Right lobe of liver (tissue), 6 donors: ENCODE measurements around the gene ZC2HC1C. TPM values are rescaled to one million over a fixed set of nuclear protein-coding genes. Genes with fewer than 3 reads are reported as not detected.

Experiments
- ATAC-seq, 4 donors: fragments of 200-7000 bp; cut with Tn5 transposase; one replicate each; pipeline ENCODE4 v1.9.1; 2020; ENCODE audit warnings: mild to moderate bottlenecking in 4 of 4, moderate library complexity in 4 of 4
- DNase-seq, 3 donors: peaks; one replicate each; pipeline ENCODE4 v3.0.0-alpha.2; 2020
- H3K27ac ChIP-seq, 3 donors: fragments of 200-600 bp; one replicate each; pipeline ENCODE4 v1.8.0; 2022
- H3K27me3 ChIP-seq, 2 donors: fragments of 200-600 bp; one replicate each; pipeline ENCODE4 v1.8.0; 2022
- H3K36me3 ChIP-seq, 4 donors: fragments of 200-600 bp; sonication (generic) in 1 of 4; one replicate each; pipeline versions ENCODE4 v1.5.1 to v1.8.0; 2017 to 2022; ENCODE audit warnings: control low read depth in 1 of 4
- H3K4me1 ChIP-seq, 4 donors: fragments of 200-600 bp; sonication (generic) in 1 of 4; one replicate each; pipeline versions ENCODE4 v1.5.1 to v1.8.0; 2017 to 2022; ENCODE audit warnings: control low read depth in 1 of 4
- H3K4me3 ChIP-seq, 3 donors: fragments of 200-600 bp; one replicate each; pipeline ENCODE4 v1.8.0; 2022
- H3K9me3 ChIP-seq, 4 donors: fragments of 200-600 bp; sonication (generic) in 1 of 4; one replicate each; pipeline versions ENCODE4 v1.5.1 to v1.8.0; 2017 to 2022; ENCODE audit warnings: control low read depth in 1 of 4
- CTCF ChIP-seq, 4 donors: fragments of 200-600 bp in 3 of 4; fragments of 450-650 bp in 1 of 4; IDR thresholded peaks; one replicate each; pipeline versions ENCODE4 v1.5.1 to v1.8.0; 2016 to 2022; ENCODE audit warnings: antibody characterized with exemption in 4 of 4, mild to moderate bottlenecking in 2 of 4
- POLR2A ChIP-seq: fragments of 450-650 bp; IDR thresholded peaks from one replicate; pipeline ENCODE4 v1.6.1; 2017; ENCODE audit warnings: antibody characterized with exemption, mild to moderate bottlenecking
- WGBS: methylation state at CpG from one replicate; pipeline ENCODE4 v1.1.6; 2018; ENCODE audit warnings: low coverage, low lambda C conversion rate; ENCODE audit not compliant: insufficient coverage; ENCODE audit errors: missing lambda C conversion rate; 5-methylcytosine and 5-hydroxymethylcytosine counted together
- intact Hi-C, 2 donors: fragments of 100-400 bp; cut with DNase I; formaldehyde crosslinking; loops; one replicate each; pipeline versions ENCODE4 v1.11.2 to v1.14.1; 2022
- small RNA-seq, 2 experiments: library from RNA; depleted of rRNA; stranded (forward); fragments of <200 nt; gene quantifications; one replicate each; pipeline ENCODE3, GENCODE V24; 2016
- total RNA-seq, 6 experiments: library from RNA; depleted of rRNA in 2 of 6; stranded (reverse); fragments of >200 nt in 2 of 6; fragmentation: NEBNext Ultra II Directional in 3 of 6; extraction: Animal tissue kit (Norgen Biotek cat#: 25700) in 3 of 6; gene quantifications; one replicate each; pipeline versions ENCODE4 v1.1.0 to v1.2.4, GENCODE V29; 2016 to 2023
- donor health status: DM: no; HTN: yes; CAD: no.
- donor health status: DM: no; HTN: no; CAD: no.
- donor health status: DM: no; HTN: no; CAD: no.
- donor health status: DM: no; HTN: yes; CAD: no.
- donor health status: DM: no; HTN: yes; CAD: no.

The ZC2HC1C gene
- total RNA-seq, 6 experiments from 2014 or later, result 2.1 to 9.6 (median 3.1) TPM

DNA sequence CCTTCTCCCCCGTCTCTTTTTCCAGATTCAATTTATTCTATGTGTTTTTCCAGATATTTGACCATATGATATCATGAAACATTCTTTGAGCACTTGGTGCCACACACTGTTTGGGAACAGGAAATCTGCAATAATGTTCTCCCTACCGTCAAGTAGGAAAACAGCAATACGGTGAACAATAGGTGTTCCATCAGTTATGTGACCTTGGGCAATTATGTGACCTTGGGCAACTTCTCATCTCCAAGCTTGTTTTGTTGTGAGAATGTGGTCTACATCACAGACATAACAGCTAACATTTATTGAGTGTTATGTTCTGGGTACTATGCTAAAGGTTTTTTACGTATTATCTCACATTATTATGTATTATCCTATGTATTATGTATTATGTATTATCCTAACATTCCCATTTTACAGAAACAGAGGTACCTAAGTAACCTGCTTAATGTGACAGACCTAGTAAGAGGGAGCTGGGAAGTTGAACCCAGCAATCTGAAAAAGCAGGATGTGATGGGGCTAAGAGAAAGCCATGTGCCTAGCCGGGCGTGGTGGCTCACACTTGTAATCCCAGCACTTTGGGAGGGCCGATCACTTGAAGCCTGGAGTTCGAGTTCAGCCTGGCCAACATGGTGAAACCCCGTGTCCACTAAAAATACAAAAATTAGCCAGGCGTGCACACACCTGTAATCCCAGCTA lies 58.6 kb downstream of the ZC2HC1C start:
- WGBS, result 53% methylated on average over 10 of the region's 10 CpGs
- H3K27ac ChIP-seq, result peak overlapping the region; percentile 85 to 92 (median 92)
- H3K4me3 ChIP-seq, result peak overlapping the region; percentile 70 to 91 (median 79)
- DNase-seq (no peak), ATAC-seq (no peak)
- intact Hi-C loops, result no loop called here
- no peaks in the 10 kb centered on the region for H3K36me3 ChIP-seq
- H3K9me3 ChIP-seq, result no peaks in the 10 kb centered on the region
- no peaks in the 10 kb centered on the region for H3K27me3 ChIP-seq
- TF ChIP-seq POLR2A (no peak), CTCF (IDR thresholded peaks at IDR 0.05) (no peak)
- H3K4me1 ChIP-seq, result peaks cover 0 to 17% (median 4%) of the 10 kb centered on the region in 4 donors

DNA sequence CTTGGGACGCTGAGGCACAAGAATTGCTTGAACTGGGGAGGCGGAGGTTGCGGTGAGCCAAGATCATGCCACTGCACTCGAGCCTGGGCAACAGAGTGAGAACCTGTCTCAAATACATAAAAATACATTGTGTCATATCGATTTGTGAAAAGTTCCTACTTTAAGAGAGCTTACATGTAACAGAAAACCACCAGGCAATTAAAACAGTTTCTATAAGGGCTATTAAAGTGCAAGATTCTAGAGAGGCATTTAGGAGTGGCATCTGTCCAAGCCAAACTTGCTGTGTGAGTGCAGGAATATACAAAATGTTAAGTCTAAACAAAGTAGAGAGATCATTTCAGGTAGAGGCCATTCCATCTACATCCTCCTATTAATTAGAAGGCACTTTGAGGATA lies 59.2 kb downstream of the ZC2HC1C start:
- peaks cover 0 to 17% (median 4%) of the 10 kb centered on the region in 4 donors for H3K4me1 ChIP-seq

More for the DNA sequence above, 59.2 kb downstream of the ZC2HC1C start:
- Histone ChIP-seq H3K27me3 (no peaks in the 10 kb centered on the region), H3K4me3 (no peak overlapping the region), H3K9me3 (no peaks in the 10 kb centered on the region), H3K36me3 (peaks cover 0 to 5% (median 2%) of the 10 kb centered on the region in 4 donors), H3K27ac (no peak overlapping the region)
- DNase-seq, result no peak
- TF ChIP-seq POLR2A (no peak), CTCF (IDR thresholded peaks at IDR 0.05) (no peak)
- WGBS, result 89% methylated on average over 5 of the region's 5 CpGs
- intact Hi-C loops, result no loop called here
- ATAC-seq, result no peak

Small RNA genes lying within 50 kb of the gene (small RNA-seq; reads per million reads assigned to genes)
- gene HIF1AP1, result 0 reads per million in 2 experiments
- gene RNU6-689P, result 0 reads per million in 2 experiments

Other genes starting within 250 kb of the ZC2HC1C start
- gene PROX2, start 193.5 kb upstream of the ZC2HC1C start, total RNA-seq, result not detected
- 100 to 1,000 TPM in 1 of 6 experiments, 10 to 100 TPM in 5; 63.8 to 112 (median 68.8) TPM for gene DLST, start 187.7 kb upstream of the ZC2HC1C start, total RNA-seq
- gene RPS6KL1, start 146.4 kb upstream of the ZC2HC1C start, total RNA-seq, result 1 to 10 TPM; 3.9 to 7.9 (median 4.9) TPM
- gene PGF, start 114.0 kb upstream of the ZC2HC1C start, total RNA-seq, result 1 to 10 TPM in 5 of 6 experiments, under 1 TPM in 1; 0.55 to 4.2 (median 2.1) TPM
- gene EIF2B2, start 66.7 kb upstream of the ZC2HC1C start, total RNA-seq, result 10 to 100 TPM; 16.1 to 37.5 (median 20.1) TPM
- 10 to 100 TPM in 5 of 6 experiments, 1 to 10 TPM in 1; 9.6 to 20.2 (median 13.2) TPM for gene MLH3, start 18.2 kb upstream of the ZC2HC1C start, total RNA-seq
- 1 to 10 TPM; 1.7 to 6.6 (median 3.6) TPM for gene ACYP1, start 5.6 kb upstream of the ZC2HC1C start, total RNA-seq
- gene NEK9, start 57.4 kb downstream of the ZC2HC1C start, total RNA-seq, result 10 to 100 TPM; 22.2 to 56.8 (median 39.6) TPM
- gene TMED10, start 107.0 kb downstream of the ZC2HC1C start, total RNA-seq, result 100 to 1,000 TPM; 205 to 296 (median 279) TPM
- 100 to 1,000 TPM in 1 of 6 experiments, 10 to 100 TPM in 4, 1 to 10 TPM in 1; 9.9 to 151 (median 49.5) TPM for gene FOS, start 209.2 kb downstream of the ZC2HC1C start, total RNA-seq